Measurements from ENCODE around the gene GSAP. TPM values are rescaled to one million over a fixed set of nuclear protein-coding genes. Genes with fewer than 3 reads are reported as not detected.

The GSAP gene
- polyA plus RNA-seq, 1 of the 3 experiments (the other 2 are of a cell fraction): 5.9 TPM

DNA sequence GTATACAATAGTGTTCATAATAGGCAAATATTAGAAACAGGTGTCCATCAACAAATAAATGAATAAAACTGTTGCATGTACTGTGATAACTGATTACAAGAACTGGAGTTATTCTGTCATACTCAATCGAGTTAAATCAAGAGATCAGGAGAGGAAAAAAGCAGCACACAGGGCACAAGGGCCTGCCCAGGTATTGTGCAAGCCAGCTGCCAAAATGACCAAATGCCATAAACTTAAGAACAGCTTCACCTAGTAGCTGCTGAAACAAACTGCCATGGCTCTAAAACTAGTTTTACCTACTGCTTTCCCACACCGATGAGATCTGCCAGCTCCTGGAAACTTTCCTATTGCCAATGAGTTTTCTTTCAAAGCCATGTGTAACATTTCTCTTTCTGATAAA lies 12.2 kb downstream of the GSAP start:
- H3K4me3 ChIP-seq (ENCODE audit: low read depth in 2 of 2, low read length in 1 of 2): no peak overlapping the region
- H3K9ac ChIP-seq: no peak overlapping the region
- H3K4me2 ChIP-seq: no peak overlapping the region
- no peaks in the 10 kb centered on the region for H4K20me1 ChIP-seq (ENCODE audit: insufficient read depth)
- no peak for TF ChIP-seq ELF1 (IDR thresholded peaks at IDR 0.05)
- TF ChIP-seq, protein P1, sequence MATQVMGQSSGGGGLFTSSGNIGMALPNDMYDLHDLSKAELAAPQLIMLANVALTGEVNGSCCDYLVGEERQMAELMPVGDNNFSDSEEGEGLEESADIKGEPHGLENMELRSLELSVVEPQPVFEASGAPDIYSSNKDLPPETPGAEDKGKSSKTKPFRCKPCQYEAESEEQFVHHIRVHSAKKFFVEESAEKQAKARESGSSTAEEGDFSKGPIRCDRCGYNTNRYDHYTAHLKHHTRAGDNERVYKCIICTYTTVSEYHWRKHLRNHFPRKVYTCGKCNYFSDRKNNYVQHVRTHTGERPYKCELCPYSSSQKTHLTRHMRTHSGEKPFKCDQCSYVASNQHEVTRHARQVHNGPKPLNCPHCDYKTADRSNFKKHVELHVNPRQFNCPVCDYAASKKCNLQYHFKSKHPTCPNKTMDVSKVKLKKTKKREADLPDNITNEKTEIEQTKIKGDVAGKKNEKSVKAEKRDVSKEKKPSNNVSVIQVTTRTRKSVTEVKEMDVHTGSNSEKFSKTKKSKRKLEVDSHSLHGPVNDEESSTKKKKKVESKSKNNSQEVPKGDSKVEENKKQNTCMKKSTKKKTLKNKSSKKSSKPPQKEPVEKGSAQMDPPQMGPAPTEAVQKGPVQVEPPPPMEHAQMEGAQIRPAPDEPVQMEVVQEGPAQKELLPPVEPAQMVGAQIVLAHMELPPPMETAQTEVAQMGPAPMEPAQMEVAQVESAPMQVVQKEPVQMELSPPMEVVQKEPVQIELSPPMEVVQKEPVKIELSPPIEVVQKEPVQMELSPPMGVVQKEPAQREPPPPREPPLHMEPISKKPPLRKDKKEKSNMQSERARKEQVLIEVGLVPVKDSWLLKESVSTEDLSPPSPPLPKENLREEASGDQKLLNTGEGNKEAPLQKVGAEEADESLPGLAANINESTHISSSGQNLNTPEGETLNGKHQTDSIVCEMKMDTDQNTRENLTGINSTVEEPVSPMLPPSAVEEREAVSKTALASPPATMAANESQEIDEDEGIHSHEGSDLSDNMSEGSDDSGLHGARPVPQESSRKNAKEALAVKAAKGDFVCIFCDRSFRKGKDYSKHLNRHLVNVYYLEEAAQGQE (IDR thresholded peaks at IDR 0.05; ENCODE audit: low read depth, low read length): no peak
- no peak for TF ChIP-seq RAD21 (IDR thresholded peaks at IDR 0.05; ENCODE audit: low read length)
- no peak for TF ChIP-seq YY1 (IDR thresholded peaks at IDR 0.05; ENCODE audit: low read depth)
- TF ChIP-seq, protein P2, sequence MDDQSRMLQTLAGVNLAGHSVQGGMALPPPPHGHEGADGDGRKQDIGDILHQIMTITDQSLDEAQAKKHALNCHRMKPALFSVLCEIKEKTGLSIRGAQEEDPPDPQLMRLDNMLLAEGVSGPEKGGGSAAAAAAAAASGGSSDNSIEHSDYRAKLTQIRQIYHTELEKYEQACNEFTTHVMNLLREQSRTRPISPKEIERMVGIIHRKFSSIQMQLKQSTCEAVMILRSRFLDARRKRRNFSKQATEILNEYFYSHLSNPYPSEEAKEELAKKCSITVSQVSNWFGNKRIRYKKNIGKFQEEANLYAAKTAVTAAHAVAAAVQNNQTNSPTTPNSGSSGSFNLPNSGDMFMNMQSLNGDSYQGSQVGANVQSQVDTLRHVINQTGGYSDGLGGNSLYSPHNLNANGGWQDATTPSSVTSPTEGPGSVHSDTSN (IDR thresholded peaks at IDR 0.05): no peak
- no peak for TF ChIP-seq MEF2A (IDR thresholded peaks at IDR 0.05; ENCODE audit: borderline replicate concordance, low read depth)
- TF ChIP-seq POLR2AphosphoS5 (IDR thresholded peaks at IDR 0.05; ENCODE audit: low read depth, low read length): no peak
- TF ChIP-seq MXI1 (IDR thresholded peaks at IDR 0.05; ENCODE audit: low read depth, low read length): no peak
- no peak for TF ChIP-seq RFX5 (IDR thresholded peaks at IDR 0.05; ENCODE audit: low read length)
- no peak for TF ChIP-seq SIN3A (IDR thresholded peaks at IDR 0.05; ENCODE audit: borderline replicate concordance, low read depth, low read length)
- TF ChIP-seq EZH2phosphoT487 (IDR thresholded peaks at IDR 0.05; ENCODE audit: borderline replicate concordance, low read depth): no peak
- no peak for TF ChIP-seq RCOR1 (IDR thresholded peaks at IDR 0.05; ENCODE audit: low read length)
- TF ChIP-seq JUND (IDR thresholded peaks at IDR 0.05): no peak
- no peak for TF ChIP-seq EP300 (IDR thresholded peaks at IDR 0.05; ENCODE audit: borderline replicate concordance in 1 of 2, low read depth in 1 of 2, low read length in 1 of 2)
- no peaks in the 10 kb centered on the region for H3K27me3 ChIP-seq (ENCODE audit: insufficient read depth)
- H3K36me3 ChIP-seq (replicated peaks in 1 of 2; ENCODE audit: control insufficient read depth in 1 of 2, insufficient read depth in 2 of 2, low read length in 1 of 2): no peaks in the 10 kb centered on the region
- H3K9me3 ChIP-seq: no peaks in the 10 kb centered on the region
- H3F3A ChIP-seq (replicated peaks; ENCODE audit: insufficient read depth): no peaks in the 10 kb centered on the region
- no peak overlapping the region for H2AFZ ChIP-seq (ENCODE audit: low read depth)
- WGBS (ENCODE audit: low lambda C conversion rate): 68% methylated on average over 2 of the region's 2 CpGs
- no peaks in the 10 kb centered on the region for H3K79me2 ChIP-seq (ENCODE audit: insufficient read depth)
- CTCF ChIA-PET: interaction anchor here (0.9 kb wide), 1 partner anchor 13 kb away, joined by 3 read pairs; no protein-coding TSS in a partner anchor
- POLR2A ChIA-PET: no interaction called here
- no peak for DNase-seq
- H3K9me2 ChIP-seq: no peaks in the 10 kb centered on the region
- no peak overlapping the region for H3K27ac ChIP-seq (ENCODE audit: low read depth in 2 of 2, low read length in 1 of 2)
- H3K4me1 ChIP-seq (ENCODE audit: control insufficient read depth in 1 of 2, insufficient read depth in 2 of 2, low read depth in 1 of 2, low read length in 1 of 2): no peaks in the 10 kb centered on the region; a peak in 2 of 4 replicates

DNA sequence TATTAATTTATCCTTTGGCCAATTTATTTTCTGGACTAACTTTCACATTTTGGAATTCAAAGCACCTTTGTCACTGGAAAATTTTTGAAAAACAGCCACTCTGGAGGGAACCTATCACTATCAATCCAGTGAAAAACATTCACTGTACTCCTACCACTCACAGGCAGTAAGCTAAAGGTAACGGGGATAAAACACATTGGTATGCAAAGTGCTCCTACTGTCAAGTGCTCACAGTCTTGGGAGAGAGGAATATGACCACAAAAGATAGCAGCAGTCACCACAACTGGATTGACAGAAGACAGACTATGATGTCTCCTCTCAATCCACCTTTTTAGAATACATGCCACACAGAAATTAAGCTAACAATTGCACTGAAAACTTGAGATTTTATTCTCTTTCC lies 13.3 kb downstream of the GSAP start:
- TF ChIP-seq FOSL2 (IDR thresholded peaks at IDR 0.05; ENCODE audit: borderline replicate concordance, low read depth) (no peak), NRF1 (IDR thresholded peaks at IDR 0.05; ENCODE audit: low read depth, low read length) (no peak), GABPA (IDR thresholded peaks at IDR 0.05; ENCODE audit: low read depth) (no peak)
- Histone ChIP-seq H4K20me1 (ENCODE audit: insufficient read depth) (no peaks in the 10 kb centered on the region), H3K9me3 (no peaks in the 10 kb centered on the region), H3F3A (replicated peaks; ENCODE audit: insufficient read depth) (no peaks in the 10 kb centered on the region), H3K79me2 (ENCODE audit: insufficient read depth) (no peaks in the 10 kb centered on the region), H3K4me1 (ENCODE audit: control insufficient read depth in 1 of 2, insufficient read depth in 2 of 2, low read depth in 1 of 2, low read length in 1 of 2) (no peaks in the 10 kb centered on the region; a peak in 1 of 4 replicates), H3K27me3 (ENCODE audit: insufficient read depth) (no peaks in the 10 kb centered on the region), H3K27ac (ENCODE audit: low read depth in 2 of 2, low read length in 1 of 2) (no peak overlapping the region), H2AFZ (ENCODE audit: low read depth) (no peak overlapping the region), H3K9ac (no peak overlapping the region), H3K4me2 (no peak overlapping the region), H3K36me3 (replicated peaks in 1 of 2; ENCODE audit: control insufficient read depth in 1 of 2, insufficient read depth in 2 of 2, low read length in 1 of 2) (no peaks in the 10 kb centered on the region), H3K4me3 (ENCODE audit: low read depth in 2 of 2, low read length in 1 of 2) (no peak overlapping the region), H3K9me2 (no peaks in the 10 kb centered on the region)
- ChIA-PET CTCF (no interaction called here), POLR2A (interaction anchor here (0.8 kb wide), 1 partner anchor 13 kb away, joined by 3 read pairs; the partner anchor contains the start of gene GSAP)
- 71% methylated on average over 1 of the region's 1 CpG for WGBS (ENCODE audit: low lambda C conversion rate)
- DNase-seq: no peak
